Ectodermal cell (in vitro differentiated cells): Measurements from ENCODE around the gene STAG1.
"Not testable (repeated sequence)": the region's sequence is repeated elsewhere in the genome, so short reads cannot be mapped to it uniquely, and the experiment has no call there.

Source experiments
- H3K27ac ChIP-seq: 2 replicates; pipeline ENCODE4 v1.7.0; 2013; ENCODE audit warnings: mild to moderate bottlenecking, low read depth, low read length; ENCODE audit not compliant: insufficient read depth, poor library complexity, severe bottlenecking
- H3K27me3 ChIP-seq: 2 replicates; pipeline ENCODE4 v1.7.0; 2013; ENCODE audit warnings: mild to moderate bottlenecking, low read length; ENCODE audit not compliant: insufficient read depth, control insufficient read depth, poor library complexity, severe bottlenecking
- H3K36me3 ChIP-seq: one replicate; pipeline ENCODE4 v1.7.0; 2013; ENCODE audit warnings: low read length; ENCODE audit not compliant: control insufficient read depth, insufficient read depth
- H3K4me1 ChIP-seq: one replicate; pipeline ENCODE4 v1.7.0; 2013; ENCODE audit warnings: low read length; ENCODE audit not compliant: control insufficient read depth, insufficient read depth
- H3K4me3 ChIP-seq: 2 replicates; pipeline ENCODE4 v1.7.0; 2013; ENCODE audit warnings: low read depth, low read length, control low read depth; ENCODE audit not compliant: insufficient read depth
- H3K9me3 ChIP-seq: 2 replicates; pipeline ENCODE4 v1.7.0; 2013; ENCODE audit warnings: mild to moderate bottlenecking, low read length, moderate library complexity; ENCODE audit not compliant: control insufficient read depth
- WGBS, 2 experiments: methylation state at CpG; one replicate each; pipeline ENCODE4 v1.1.7; 2013; ENCODE audit warnings: missing lambda C conversion rate in 2 of 2; 5-methylcytosine and 5-hydroxymethylcytosine counted together

Gene STAG1

GRCh38 chr3:136772709-136773108, 20.5 kb upstream of the STAG1 start:
- Histone ChIP-seq H3K27ac (no peak overlapping the region), H3K9me3 (no peaks in the 10 kb centered on the region), H3K27me3 (no peaks in the 10 kb centered on the region), H3K36me3 (no peaks in the 10 kb centered on the region), H3K4me1 (no peaks in the 10 kb centered on the region), H3K4me3 (no peak overlapping the region)
- WGBS, 2 experiments: 79% methylated on average over 1 of the region's 1 CpG

GRCh38 chr3:136758160-136759102, 6.3 kb upstream of the STAG1 start:
- not testable (repeated sequence) for H3K36me3 ChIP-seq
- 91% methylated on average over 20 of the region's 20 CpGs for WGBS, 2 experiments

GRCh38 chr3:136755192-136755591, 3.0 kb upstream of the STAG1 start:
- WGBS, 2 experiments: 89 to 100% methylated on average over 2 of the region's 2 CpGs
- Histone ChIP-seq H3K4me1 (peaks cover 13% of the 10 kb centered on the region), H3K4me3 (no peak overlapping the region), H3K27ac (no peak overlapping the region), H3K9me3 (no peaks in the 10 kb centered on the region), H3K27me3 (no peaks in the 10 kb centered on the region), H3K36me3 (no peaks in the 10 kb centered on the region)

More at GRCh38 chr3:136758160-136759102, 6.3 kb upstream of the STAG1 start:
- not testable (repeated sequence) for H3K27me3 ChIP-seq, H3K9me3 ChIP-seq, H3K4me3 ChIP-seq, H3K4me1 ChIP-seq, H3K27ac ChIP-seq

DNA sequence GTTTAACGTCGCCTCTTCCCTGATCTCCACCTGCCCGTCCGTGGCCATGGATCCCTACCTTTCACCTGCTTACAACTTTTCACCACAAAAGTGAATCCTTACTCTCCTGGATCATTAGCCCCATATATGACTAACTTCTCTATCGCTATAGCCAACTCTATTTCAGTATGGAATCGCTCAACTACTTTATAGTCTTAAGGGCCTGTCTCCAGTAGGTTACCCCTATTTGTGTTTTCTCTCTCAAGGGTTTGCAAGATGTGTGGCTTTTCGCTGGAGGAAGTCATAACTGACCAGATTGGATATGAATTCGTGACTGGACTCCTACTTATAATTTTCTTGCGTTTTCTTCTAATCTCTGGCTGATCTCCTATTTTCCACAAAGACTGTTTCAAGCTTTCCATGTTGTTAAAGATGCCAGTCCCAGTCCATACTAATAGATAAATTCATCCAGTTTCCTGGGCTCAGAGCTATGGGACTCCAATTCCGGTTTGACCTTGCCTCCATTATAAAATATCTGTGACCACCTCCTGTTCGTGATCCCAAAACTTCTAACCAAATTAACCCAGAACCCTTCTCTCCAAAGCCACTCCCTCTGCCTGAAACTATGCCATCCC, 1.3 kb upstream of the STAG1 start:
- H3K9me3 ChIP-seq: no peaks in the 10 kb centered on the region
- H3K4me1 ChIP-seq: peaks cover 28% of the 10 kb centered on the region
- no peaks in the 10 kb centered on the region for H3K36me3 ChIP-seq
- peak overlapping the region; percentile 46 for H3K4me3 ChIP-seq
- WGBS, 2 experiments: 74 to 76% methylated on average over 11 of the region's 11 CpGs
- peak overlapping the region; percentile 99 for H3K27ac ChIP-seq
- no peaks in the 10 kb centered on the region for H3K27me3 ChIP-seq

DNA sequence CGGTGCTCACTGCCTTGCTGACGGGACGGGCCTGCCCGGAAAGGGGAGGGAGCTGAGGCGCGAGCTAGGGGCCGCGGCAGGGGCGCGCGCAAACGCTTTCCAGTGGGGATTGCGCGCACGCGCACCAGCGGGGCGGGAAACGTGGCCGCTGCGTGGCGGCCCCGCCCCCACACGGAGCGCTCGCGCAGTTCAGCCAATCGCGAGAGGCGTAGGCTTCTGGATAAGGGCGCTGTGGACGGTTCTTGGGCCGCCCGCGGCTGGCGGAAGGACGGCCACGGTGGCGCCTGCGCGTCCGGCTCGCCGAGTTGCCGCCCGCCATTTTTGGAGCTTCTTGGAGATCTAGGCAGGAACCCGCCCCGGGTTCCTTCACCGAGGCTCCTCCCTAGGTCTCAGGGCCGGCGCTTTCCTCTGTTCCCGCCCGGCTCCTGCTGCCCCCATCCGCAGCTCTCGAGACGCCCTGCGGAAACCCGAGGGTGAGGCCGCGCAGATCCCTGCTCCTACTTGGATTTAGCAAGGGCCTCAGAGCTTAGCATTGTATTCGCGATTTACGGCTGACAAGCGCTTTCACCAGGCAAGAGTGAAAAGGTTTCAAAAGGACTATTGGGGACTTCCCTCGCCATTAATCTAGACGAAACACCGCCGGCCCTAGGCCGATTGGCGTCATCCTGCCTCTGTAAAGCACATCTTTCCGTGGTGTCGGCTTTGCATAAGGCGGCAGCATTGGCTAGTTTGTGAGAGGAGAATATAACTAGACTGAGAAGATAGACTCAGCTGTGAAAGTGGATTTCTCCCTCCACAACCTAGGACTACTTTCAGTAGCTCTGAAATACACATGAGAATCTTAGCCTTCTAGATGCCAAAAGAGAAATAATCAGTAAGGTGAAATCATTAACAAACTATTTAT, 496 bp upstream of the STAG1 start:
- H3K36me3 ChIP-seq: no peaks in the 10 kb centered on the region
- H3K4me3 ChIP-seq: peak overlapping the region; percentile 46
- peaks cover 28% of the 10 kb centered on the region for H3K4me1 ChIP-seq
- WGBS, 2 experiments: 0% methylated on average over 73 of the region's 73 CpGs
- H3K9me3 ChIP-seq: no peaks in the 10 kb centered on the region
- H3K27ac ChIP-seq: peak overlapping the region; percentile 99
- H3K27me3 ChIP-seq: no peaks in the 10 kb centered on the region

DNA sequence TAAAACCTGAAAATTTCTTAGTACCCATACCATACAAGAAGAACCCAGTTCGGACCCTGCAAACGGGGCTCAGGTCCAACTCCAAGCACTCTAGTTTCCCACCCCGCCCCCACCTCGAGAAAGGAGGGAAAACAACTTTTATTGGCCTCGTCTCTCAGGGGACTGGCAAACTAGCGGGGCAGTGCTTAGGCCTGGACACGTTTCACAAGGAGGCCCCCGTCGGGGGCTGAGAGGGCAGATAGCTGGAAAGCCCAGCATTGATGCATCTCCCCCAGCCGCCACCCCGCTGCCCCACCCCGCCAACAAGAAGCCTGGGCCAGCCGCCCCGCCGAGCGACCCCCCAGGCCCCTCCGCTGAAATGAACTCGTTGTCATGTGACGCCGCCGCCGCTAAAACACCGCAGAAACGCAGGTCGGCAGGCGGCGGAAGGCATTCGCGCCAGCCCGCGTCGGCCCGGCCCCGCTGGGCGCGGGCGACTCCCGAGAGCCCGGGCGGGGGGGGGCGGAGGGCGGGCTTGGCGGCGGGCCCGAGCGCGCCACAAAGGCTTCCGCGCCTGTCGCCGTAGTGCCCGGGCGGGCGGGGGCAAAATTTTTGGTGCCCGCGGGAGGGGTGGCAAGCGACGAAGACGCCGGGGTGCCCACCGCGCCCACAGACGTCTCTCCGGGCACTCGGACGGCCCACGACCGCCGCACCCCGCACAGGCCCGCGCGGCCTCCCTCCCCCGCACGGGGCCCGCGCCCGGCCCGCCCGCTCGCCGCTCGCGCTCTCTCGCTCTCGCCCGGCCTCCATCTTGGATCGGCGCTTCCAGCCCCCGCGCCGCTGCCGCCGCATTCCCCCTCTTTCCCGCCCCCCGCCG, 634 bp downstream of the STAG1 start:
- H3K4me3 ChIP-seq: peak overlapping the region; percentile 46
- no peaks in the 10 kb centered on the region for H3K9me3 ChIP-seq
- no peaks in the 10 kb centered on the region for H3K27me3 ChIP-seq
- no peaks in the 10 kb centered on the region for H3K36me3 ChIP-seq
- peaks cover 28% of the 10 kb centered on the region for H3K4me1 ChIP-seq
- WGBS, 2 experiments: 0% methylated on average over 97 of the region's 97 CpGs
- H3K27ac ChIP-seq: peak overlapping the region; percentile 99

DNA sequence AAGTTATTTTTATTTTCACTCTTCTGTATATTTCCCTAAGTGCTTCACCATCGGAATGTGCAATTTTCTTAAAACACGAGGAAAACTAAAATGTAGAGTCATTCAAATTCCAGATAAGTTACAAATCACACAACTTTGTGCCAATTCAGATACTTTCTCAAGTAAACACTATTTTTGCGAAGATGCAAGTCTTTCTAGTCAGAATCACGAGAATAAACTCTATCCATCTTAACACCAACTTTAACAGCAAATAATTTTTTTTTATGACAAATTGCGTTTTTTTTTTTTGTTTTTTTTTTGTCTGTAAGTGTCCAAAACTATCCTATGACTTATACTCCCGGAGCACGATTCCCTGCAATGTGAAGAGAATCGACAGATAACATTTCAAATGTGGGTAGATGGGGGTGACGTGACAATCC, 1.3 kb downstream of the STAG1 start:
- Histone ChIP-seq H3K27me3 (no peaks in the 10 kb centered on the region), H3K4me1 (peaks cover 28% of the 10 kb centered on the region), H3K27ac (peak overlapping the region; percentile 99), H3K4me3 (peak overlapping the region; percentile 46), H3K9me3 (no peaks in the 10 kb centered on the region), H3K36me3 (no peaks in the 10 kb centered on the region)
- whole genome bisulfite sequencing, 2 experiments: 12 to 17% methylated on average over 5 to 6 of the region's 9 CpGs

GRCh38 chr3:136750209-136750896, 1.8 kb downstream of the STAG1 start:
- Histone ChIP-seq H3K4me3 (peak overlapping the region; percentile 46), H3K27ac (peak overlapping the region; percentile 99), H3K36me3 (no peaks in the 10 kb centered on the region), H3K4me1 (peaks cover 28% of the 10 kb centered on the region), H3K9me3 (no peaks in the 10 kb centered on the region), H3K27me3 (no peaks in the 10 kb centered on the region)
- WGBS, 2 experiments: 55 to 61% methylated on average over 7 to 8 of the region's 8 CpGs

- H3K36me3 ChIP-seq, H3K4me3 ChIP-seq, H3K9me3 ChIP-seq, H3K27me3 ChIP-seq, H3K27ac ChIP-seq: not testable (repeated sequence)
- 83 to 89% methylated on average over 5 to 6 of the region's 6 CpGs for WGBS, 2 experiments
- H3K4me1 ChIP-seq: peaks cover 28% of the 10 kb centered on the region
Measured at GRCh38 chr3:136749602-136750001, 2.6 kb downstream of the STAG1 start.
